HepG2 (cell line): Measurements from ENCODE around the gene NFKBIA. TPM values are rescaled to one million over a fixed set of nuclear protein-coding genes. Genes with fewer than 3 reads are reported as not detected.
A peak's percentile ranks its signal among the peaks of the same experiment; 100 is the strongest.

Experiments used
- ARID5B ChIP-seq: IDR thresholded peaks from 2 replicates; pipeline ENCODE4 v1.4.0; 2020; ENCODE audit warnings: mild to moderate bottlenecking, missing genetic modification reagents
- CEBPZ ChIP-seq: IDR thresholded peaks from 2 replicates; pipeline ENCODE4 v1.6.1; 2012; ENCODE audit warnings: low read length, improper control_type of control experiment
- DRAP1 ChIP-seq: IDR thresholded peaks from 2 replicates; pipeline ENCODE4 v1.6.1; 2016; ENCODE audit warnings: missing genetic modification reagents, missing compliant biosample characterization
- FLYWCH1 ChIP-seq: sonication (generic); formaldehyde crosslinking; IDR thresholded peaks from 2 replicates; pipeline ENCODE4 v1.8.1; 2023; ENCODE audit warnings: mild to moderate bottlenecking, missing genetic modification reagents
- HOXD1 ChIP-seq: sonication (generic); formaldehyde crosslinking; IDR thresholded peaks from 2 replicates; pipeline ENCODE4 v1.5.0; 2020; ENCODE audit warnings: missing genetic modification reagents
- JUNB ChIP-seq: sonication (generic); formaldehyde crosslinking; IDR thresholded peaks from 2 replicates; pipeline ENCODE4 v1.8.0; 2022; ENCODE audit warnings: missing genetic modification reagents, mild to moderate bottlenecking, borderline replicate concordance
- KLF12 ChIP-seq: sonication (generic); formaldehyde crosslinking; IDR thresholded peaks from 2 replicates; pipeline ENCODE4 v1.4.0; 2020; ENCODE audit warnings: missing genetic modification reagents, borderline replicate concordance
- MBD4 ChIP-seq: IDR thresholded peaks from 2 replicates; pipeline ENCODE4 v1.6.1; 2012; ENCODE audit warnings: low read length, inconsistent platforms, borderline replicate concordance
- NPAS2 ChIP-seq: sonication (generic); formaldehyde crosslinking; IDR thresholded peaks from 2 replicates; pipeline ENCODE4 v1.8.0; 2022; ENCODE audit warnings: mild to moderate bottlenecking, missing genetic modification reagents, borderline replicate concordance
- PBX2 ChIP-seq: IDR thresholded peaks from 2 replicates; pipeline ENCODE4 v1.6.1; 2016; ENCODE audit warnings: control low read depth
- THAP11 ChIP-seq: IDR thresholded peaks from 2 replicates; pipeline ENCODE4 v1.6.1; 2016; ENCODE audit warnings: missing biosample characterization, missing genetic modification reagents
- ZNF570 ChIP-seq: sonication (generic); formaldehyde crosslinking; IDR thresholded peaks from 2 replicates; pipeline ENCODE4 v1.4.0; 2020; ENCODE audit warnings: mild to moderate bottlenecking, missing genetic modification reagents, borderline replicate concordance
- ZNF678 ChIP-seq: sonication (generic); formaldehyde crosslinking; IDR thresholded peaks from 2 replicates; pipeline ENCODE4 v1.4.0; 2020; ENCODE audit warnings: mild to moderate bottlenecking, missing genetic modification reagents
- polyA plus RNA-seq, 8 experiments: library from polyadenylated mRNA; depleted of rRNA in 3 of 8; stranded (reverse) in 7 of 8; unstranded in 1 of 8; fragments of >200 nt; fragmentation: Illumina TruSeq in 4 of 8; extraction: Trizol in 4 of 8; gene quantifications; 2 replicates each; pipeline versions ENCODE4 v1.2.1 to v1.2.3, GENCODE V29; 2011 to 2016; ENCODE audit warnings: low read depth in 4 of 8, missing spikeins in 1 of 8, mixed read lengths in 1 of 8; ENCODE audit not compliant: insufficient read depth in 1 of 8
- total RNA-seq, 5 experiments: library from RNA; depleted of rRNA; stranded (reverse); fragments of >200 nt; fragmentation: Illumina TruSeq; extraction: Trizol; gene quantifications; 2 replicates each; pipeline ENCODE4 v1.2.3, GENCODE V29; 2016; ENCODE audit warnings: low read depth in 1 of 5
- TF ChIP-seq, protein P1 (sequence below): sonication (generic); formaldehyde crosslinking; IDR thresholded peaks from 2 replicates; pipeline ENCODE4 v1.4.0; 2020; ENCODE audit warnings: missing genetic modification reagents
- TF ChIP-seq, protein P2 (sequence below): sonication (generic); formaldehyde crosslinking; IDR thresholded peaks from 2 replicates; pipeline ENCODE4 v1.8.1; 2023; ENCODE audit warnings: mild to moderate bottlenecking, missing genetic modification reagents

NFKBIA gene
- total and polyA plus RNA-seq, 2 of the 13 experiments (the other 11 are each of a cell fraction or from before 2014, with no cell fraction given): 197 to 319 TPM

GRCh38 chr14:35365130-35366055 is 39.2 kb downstream of the NFKBIA start (continued):
- peak; percentile 99 for TF ChIP-seq ARID5B (CRISPR knock-in tag)
- peak; percentile 29; the same call in 1 of the 2 replicates for TF ChIP-seq PBX2 (CRISPR knock-in tag)
- no peak for TF ChIP-seq KLF12 (CRISPR knock-in tag)
- no peak for TF ChIP-seq FLYWCH1 (CRISPR knock-in tag)
- TF ChIP-seq, protein P1, sequence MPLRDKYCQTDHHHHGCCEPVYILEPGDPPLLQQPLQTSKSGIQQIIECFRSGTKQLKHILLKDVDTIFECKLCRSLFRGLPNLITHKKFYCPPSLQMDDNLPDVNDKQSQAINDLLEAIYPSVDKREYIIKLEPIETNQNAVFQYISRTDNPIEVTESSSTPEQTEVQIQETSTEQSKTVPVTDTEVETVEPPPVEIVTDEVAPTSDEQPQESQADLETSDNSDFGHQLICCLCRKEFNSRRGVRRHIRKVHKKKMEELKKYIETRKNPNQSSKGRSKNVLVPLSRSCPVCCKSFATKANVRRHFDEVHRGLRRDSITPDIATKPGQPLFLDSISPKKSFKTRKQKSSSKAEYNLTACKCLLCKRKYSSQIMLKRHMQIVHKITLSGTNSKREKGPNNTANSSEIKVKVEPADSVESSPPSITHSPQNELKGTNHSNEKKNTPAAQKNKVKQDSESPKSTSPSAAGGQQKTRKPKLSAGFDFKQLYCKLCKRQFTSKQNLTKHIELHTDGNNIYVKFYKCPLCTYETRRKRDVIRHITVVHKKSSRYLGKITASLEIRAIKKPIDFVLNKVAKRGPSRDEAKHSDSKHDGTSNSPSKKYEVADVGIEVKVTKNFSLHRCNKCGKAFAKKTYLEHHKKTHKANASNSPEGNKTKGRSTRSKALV: no peak
- no peak; the same call in 1 of the 2 replicates for TF ChIP-seq HOXD1
- TF ChIP-seq, protein P2, sequence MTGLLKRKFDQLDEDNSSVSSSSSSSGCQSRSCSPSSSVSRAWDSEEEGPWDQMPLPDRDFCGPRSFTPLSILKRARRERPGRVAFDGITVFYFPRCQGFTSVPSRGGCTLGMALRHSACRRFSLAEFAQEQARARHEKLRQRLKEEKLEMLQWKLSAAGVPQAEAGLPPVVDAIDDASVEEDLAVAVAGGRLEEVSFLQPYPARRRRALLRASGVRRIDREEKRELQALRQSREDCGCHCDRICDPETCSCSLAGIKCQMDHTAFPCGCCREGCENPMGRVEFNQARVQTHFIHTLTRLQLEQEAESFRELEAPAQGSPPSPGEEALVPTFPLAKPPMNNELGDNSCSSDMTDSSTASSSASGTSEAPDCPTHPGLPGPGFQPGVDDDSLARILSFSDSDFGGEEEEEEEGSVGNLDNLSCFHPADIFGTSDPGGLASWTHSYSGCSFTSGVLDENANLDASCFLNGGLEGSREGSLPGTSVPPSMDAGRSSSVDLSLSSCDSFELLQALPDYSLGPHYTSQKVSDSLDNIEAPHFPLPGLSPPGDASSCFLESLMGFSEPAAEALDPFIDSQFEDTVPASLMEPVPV (CRISPR knock-in tag): peak; percentile 94
- TF ChIP-seq ZNF678: peak; percentile 93; the same call in 1 of the 2 replicates
- TF ChIP-seq CEBPZ: no peak
- TF ChIP-seq THAP11 (CRISPR knock-in tag): peak; percentile 73
- peak; percentile 81 for TF ChIP-seq DRAP1 (CRISPR knock-in tag)
- TF ChIP-seq MBD4: no peak; the same call in 1 of the 2 replicates
- TF ChIP-seq ZNF570 (CRISPR knock-in tag): 0 out of 2 replicates have a peak, but pooled peaks have one; percentile 49
- TF ChIP-seq JUNB (CRISPR knock-in tag): no peak
- TF ChIP-seq NPAS2 (CRISPR knock-in tag): no peak
